Measurements from ENCODE around the gene SDF2. TPM values are rescaled to one million over a fixed set of nuclear protein-coding genes. Genes with fewer than 3 reads are reported as not detected.
"Not testable (repeated sequence)": the region's sequence is repeated elsewhere in the genome, so short reads cannot be mapped to it uniquely, and the experiment has no call there.

SDF2 gene
- total RNA-seq, 1 experiment from 2014 or later = 46.0 TPM

DNA sequence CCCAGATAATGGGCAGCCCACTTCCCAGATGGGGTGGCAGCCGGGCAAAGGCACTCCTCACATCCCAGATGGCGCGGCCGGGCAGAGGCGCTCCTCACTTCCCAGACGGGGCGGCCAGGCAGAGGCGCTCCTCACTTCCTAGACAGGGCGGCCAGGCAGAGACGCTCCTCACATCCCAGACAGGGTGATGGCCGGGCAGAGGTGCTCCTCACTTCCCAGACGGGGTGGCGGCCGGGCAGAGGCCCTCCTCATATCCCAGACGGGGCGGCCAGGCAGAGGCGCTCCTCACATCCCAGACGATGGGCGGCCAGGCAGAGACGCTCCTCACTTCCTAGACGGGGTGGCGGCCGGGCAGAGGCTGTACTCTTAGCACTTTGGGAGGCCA is 2.2 kb downstream of the SDF2 start:
- not testable (repeated sequence) for H3K4me3 ChIP-seq; DNase-seq; H3K27ac ChIP-seq; H3K27me3 ChIP-seq; H3K9me3 ChIP-seq (replicated peaks); H3K4me1 ChIP-seq
- H3K36me3 ChIP-seq = peaks cover 26% of the 10 kb centered on the region

- H3K4me3 ChIP-seq; H3K27me3 ChIP-seq; DNase-seq; H3K9me3 ChIP-seq (replicated peaks); H3K4me1 ChIP-seq; H3K27ac ChIP-seq: not testable (repeated sequence)
- H3K36me3 ChIP-seq = peaks cover 23% of the 10 kb centered on the region
Observed at GRCh38 chr17:28658766-28659496, 2.8 kb downstream of the SDF2 start.

DNA sequence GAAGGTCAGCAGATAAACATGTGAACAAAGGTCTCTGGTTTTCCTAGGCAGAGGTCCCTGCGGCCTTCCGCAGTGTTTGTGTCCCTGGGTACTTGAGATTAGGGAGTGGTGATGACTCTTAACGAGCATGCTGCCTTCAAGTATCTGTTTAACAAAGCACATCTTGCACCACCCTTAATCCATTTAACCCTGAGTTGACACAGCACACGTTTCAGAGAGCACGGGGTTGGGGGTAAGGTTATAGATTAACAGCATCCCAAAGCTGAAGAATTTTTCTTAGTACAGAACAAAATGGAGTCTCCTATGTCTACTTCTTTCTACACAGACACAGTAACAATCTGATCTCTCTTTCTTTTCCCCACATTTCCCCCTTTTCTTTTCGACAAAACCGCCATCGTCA is 3.4 kb downstream of the SDF2 start:
- not testable (repeated sequence) for H3K27me3 ChIP-seq; H3K4me3 ChIP-seq; H3K9me3 ChIP-seq (replicated peaks); H3K4me1 ChIP-seq; DNase-seq; H3K27ac ChIP-seq
- H3K36me3 ChIP-seq = peaks cover 27% of the 10 kb centered on the region

DNA sequence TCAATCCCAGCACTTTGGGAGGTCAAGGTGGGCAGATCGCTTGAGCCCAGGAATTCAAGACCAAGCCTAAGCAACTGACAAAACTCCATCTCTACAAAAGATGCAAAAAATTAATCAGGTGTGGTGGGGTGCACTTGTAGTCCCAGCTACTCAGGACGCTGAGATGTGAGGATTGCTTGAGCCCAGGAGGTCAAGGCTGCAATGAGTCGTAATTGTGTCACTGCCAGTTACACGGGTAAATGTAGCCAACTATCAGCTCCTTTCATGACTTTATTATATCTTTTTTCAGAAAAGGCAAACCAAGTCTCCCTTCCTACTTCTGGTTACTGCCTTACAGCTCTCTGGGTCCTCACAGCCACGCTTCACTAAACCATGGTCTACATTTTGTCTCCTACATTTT is 4.0 kb downstream of the SDF2 start:
- Histone ChIP-seq H3K4me1 (peaks cover under 1% of the 10 kb centered on the region; the same call in 1 of the 2 replicates), H3K9me3 (replicated peaks) (0 out of 2 replicates have a peak, but pooled peaks cover 4% of the 10 kb centered on the region), H3K4me3 (no peak overlapping the region), H3K27me3 (no peaks in the 10 kb centered on the region), H3K36me3 (peaks cover 30% of the 10 kb centered on the region), H3K27ac (no peak overlapping the region)
- no peak for DNase-seq

DNA sequence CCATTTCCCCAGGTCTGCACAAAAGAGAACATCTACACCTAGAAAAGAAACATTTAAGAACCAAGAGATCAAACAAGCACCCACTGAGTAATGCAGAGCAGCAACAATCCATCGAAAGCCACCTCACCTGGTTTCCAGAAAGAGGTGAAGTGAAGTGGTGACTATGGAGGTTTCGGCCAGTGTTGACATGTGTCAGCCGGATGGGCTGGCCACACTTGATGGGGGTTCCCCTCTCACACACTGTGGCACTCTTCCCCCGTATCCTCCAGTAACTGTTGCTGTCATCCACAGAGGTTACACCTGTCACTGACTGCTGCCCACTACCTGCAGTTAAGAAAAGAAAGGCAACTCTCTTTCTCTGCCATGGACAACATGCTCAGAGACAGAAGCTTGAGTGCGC is 6.5 kb downstream of the SDF2 start:
- no peaks in the 10 kb centered on the region for H3K27me3 ChIP-seq
- H3K9me3 ChIP-seq (replicated peaks) = no peaks in the 10 kb centered on the region
- H3K27ac ChIP-seq = no peak overlapping the region
- peaks cover 32% of the 10 kb centered on the region for H3K36me3 ChIP-seq
- H3K4me3 ChIP-seq = no peak overlapping the region
- no peak for DNase-seq
- H3K4me1 ChIP-seq = no peaks in the 10 kb centered on the region

- Histone ChIP-seq H3K9me3 (replicated peaks) (no peaks in the 10 kb centered on the region), H3K4me1 (peaks cover 5% of the 10 kb centered on the region), H3K27me3 (no peaks in the 10 kb centered on the region), H3K27ac (no peak overlapping the region), H3K4me3 (no peak overlapping the region), H3K36me3 (peaks cover 22% of the 10 kb centered on the region)
- no peak for DNase-seq
Observed at GRCh38 chr17:28648698-28649097, 13.0 kb downstream of the SDF2 start.

DNA sequence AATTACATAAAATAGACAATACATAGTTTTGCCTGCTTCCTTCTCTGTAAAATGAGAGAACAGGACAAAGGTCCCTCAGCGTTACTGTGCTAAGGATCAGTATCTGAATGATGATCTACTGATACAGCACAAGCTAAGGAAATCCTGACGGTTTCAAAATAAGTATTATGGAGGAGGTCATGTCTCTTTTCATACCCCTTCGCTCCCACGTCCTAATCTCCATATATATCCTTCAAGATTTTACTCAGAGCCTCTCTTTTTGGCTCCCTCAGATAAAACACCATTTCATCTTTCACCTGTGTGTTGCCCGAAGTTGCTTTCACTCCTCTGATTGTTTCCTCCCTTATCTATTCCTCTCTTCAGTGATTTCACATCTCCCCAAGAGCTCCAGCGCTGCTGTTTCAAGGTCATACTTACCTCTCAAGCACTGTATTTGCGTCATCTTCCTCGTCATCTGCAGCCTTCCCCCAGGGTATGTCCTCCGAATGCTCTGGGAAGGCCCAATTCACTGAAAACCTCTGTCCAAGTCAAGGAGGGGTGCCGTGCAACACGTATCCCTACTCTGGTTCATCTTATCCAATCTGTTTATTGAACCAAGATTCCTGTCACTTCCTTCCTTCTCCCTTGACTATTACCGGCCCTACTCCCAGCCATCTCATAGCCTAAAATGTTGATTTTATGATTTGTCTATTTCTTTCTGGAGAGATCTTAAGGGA is 15.5 kb downstream of the SDF2 start:
- DNase-seq = no peak
- H3K27ac ChIP-seq = no peak overlapping the region
- peaks cover 9% of the 10 kb centered on the region for H3K4me1 ChIP-seq
- H3K9me3 ChIP-seq (replicated peaks) = no peaks in the 10 kb centered on the region
- H3K27me3 ChIP-seq = no peaks in the 10 kb centered on the region
- H3K36me3 ChIP-seq = peaks cover 35% of the 10 kb centered on the region
- H3K4me3 ChIP-seq = no peak overlapping the region

- Histone ChIP-seq H3K4me1 (peaks cover 9% of the 10 kb centered on the region), H3K9me3 (replicated peaks) (no peaks in the 10 kb centered on the region), H3K36me3 (peaks cover 42% of the 10 kb centered on the region), H3K27me3 (no peaks in the 10 kb centered on the region), H3K27ac (peak overlapping the region; percentile 40; the same call in 1 of the 2 replicates), H3K4me3 (peak overlapping the region; percentile 73)
- DNase-seq = no peak
Observed at GRCh38 chr17:28645576-28645939, 16.1 kb downstream of the SDF2 start.

GRCh38 chr17:28644787-28645575 is 16.7 kb downstream of the SDF2 start, which contains the start of gene BLTP2:
BLTP2 (minus strand) TSS chr17:28645158; CDS start chr17:28645056, 102 bp downstream.
- peaks cover 47% of the 10 kb centered on the region for H3K36me3 ChIP-seq
- peak within 1 kb of the TSS; percentile 73 for H3K4me3 ChIP-seq

GRCh38 chr17:28643983-28644786 is 17.5 kb downstream of the SDF2 start:
- H3K4me3 ChIP-seq = peak overlapping the region; percentile 73
- no peaks in the 10 kb centered on the region for H3K27me3 ChIP-seq
- H3K27ac ChIP-seq = no peak overlapping the region; the same call in 1 of the 2 replicates
- H3K9me3 ChIP-seq (replicated peaks) = no peaks in the 10 kb centered on the region
- H3K4me1 ChIP-seq = peaks cover 9% of the 10 kb centered on the region
- DNase-seq = peak; percentile 44 to 58
- H3K36me3 ChIP-seq = peaks cover 54% of the 10 kb centered on the region

More at GRCh38 chr17:28644787-28645575, 16.7 kb downstream of the SDF2 start, which contains the start of gene BLTP2:
- peak; percentile 96 to 97 for DNase-seq
- Histone ChIP-seq H3K9me3 (replicated peaks) (no peaks in the 10 kb centered on the region), H3K27ac (peak within 1 kb of the TSS; percentile 40; the same call in 1 of the 2 replicates), H3K4me1 (peaks cover 9% of the 10 kb centered on the region), H3K27me3 (no peaks in the 10 kb centered on the region)

GRCh38 chr17:28641579-28641978 is 20.1 kb downstream of the SDF2 start:
- Histone ChIP-seq H3K4me3 (no peak overlapping the region), H3K4me1 (peaks cover 7% of the 10 kb centered on the region), H3K36me3 (peaks cover 68% of the 10 kb centered on the region), H3K27ac (no peak overlapping the region), H3K27me3 (no peaks in the 10 kb centered on the region), H3K9me3 (replicated peaks) (no peaks in the 10 kb centered on the region)
- DNase-seq = no peak

- no peak for DNase-seq
- Histone ChIP-seq H3K27me3 (no peaks in the 10 kb centered on the region), H3K4me3 (no peak overlapping the region), H3K9me3 (replicated peaks) (no peaks in the 10 kb centered on the region), H3K4me1 (0 out of 2 replicates have a peak, but pooled peaks cover 2% of the 10 kb centered on the region), H3K36me3 (peaks cover 96% of the 10 kb centered on the region), H3K27ac (no peak overlapping the region)
Observed at GRCh38 chr17:28635506-28635905, 26.2 kb downstream of the SDF2 start.

DNA sequence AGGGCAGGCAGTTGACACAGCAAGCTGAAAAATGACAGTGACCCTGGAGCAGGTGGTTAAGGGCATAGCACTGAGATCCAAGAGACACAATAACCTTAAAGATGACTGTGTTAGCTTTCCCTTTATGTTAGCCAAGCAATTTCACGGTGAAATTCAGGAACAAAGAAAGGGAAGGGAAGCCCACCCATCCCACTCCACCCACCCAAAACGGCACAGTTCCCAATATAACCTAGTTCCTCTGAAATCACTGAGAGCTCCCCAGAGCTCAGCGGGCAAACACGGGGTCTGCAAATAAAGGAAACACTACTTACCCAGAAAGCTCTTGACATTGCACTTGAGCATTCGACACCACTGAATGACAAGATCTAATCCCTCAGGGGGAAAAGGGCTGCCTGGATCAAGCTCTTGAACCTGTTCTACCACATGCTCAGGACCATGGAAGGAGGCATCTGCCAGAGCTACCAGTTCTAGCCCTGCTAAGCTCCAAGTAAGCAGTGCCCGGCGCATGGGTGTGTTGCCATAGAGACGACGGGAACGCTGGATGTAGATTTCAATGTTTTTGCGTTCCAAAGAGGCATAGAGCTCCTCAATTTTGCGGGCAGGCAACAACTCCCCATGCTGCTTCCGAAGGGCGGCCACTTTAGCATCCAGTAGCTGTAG is 27.4 kb downstream of the SDF2 start:
- Histone ChIP-seq H3K27me3 (no peaks in the 10 kb centered on the region), H3K36me3 (peaks cover 94% of the 10 kb centered on the region), H3K4me1 (0 out of 2 replicates have a peak, but pooled peaks cover 2% of the 10 kb centered on the region), H3K4me3 (no peak overlapping the region), H3K27ac (no peak overlapping the region), H3K9me3 (replicated peaks) (no peaks in the 10 kb centered on the region)
- DNase-seq = no peak

GRCh38 chr17:28626818-28627217 is 34.9 kb downstream of the SDF2 start:
- H3K27me3 ChIP-seq = no peaks in the 10 kb centered on the region
- no peak for DNase-seq
- no peaks in the 10 kb centered on the region for H3K9me3 ChIP-seq (replicated peaks)
- H3K4me1 ChIP-seq = no peaks in the 10 kb centered on the region
- no peak overlapping the region for H3K4me3 ChIP-seq
- no peak overlapping the region for H3K27ac ChIP-seq
- peaks cover 79% of the 10 kb centered on the region for H3K36me3 ChIP-seq
